ENCODE measurements around the gene FNTB. TPM values are rescaled to one million over a fixed set of nuclear protein-coding genes. Genes with fewer than 3 reads are reported as not detected.

The FNTB gene, protein sequence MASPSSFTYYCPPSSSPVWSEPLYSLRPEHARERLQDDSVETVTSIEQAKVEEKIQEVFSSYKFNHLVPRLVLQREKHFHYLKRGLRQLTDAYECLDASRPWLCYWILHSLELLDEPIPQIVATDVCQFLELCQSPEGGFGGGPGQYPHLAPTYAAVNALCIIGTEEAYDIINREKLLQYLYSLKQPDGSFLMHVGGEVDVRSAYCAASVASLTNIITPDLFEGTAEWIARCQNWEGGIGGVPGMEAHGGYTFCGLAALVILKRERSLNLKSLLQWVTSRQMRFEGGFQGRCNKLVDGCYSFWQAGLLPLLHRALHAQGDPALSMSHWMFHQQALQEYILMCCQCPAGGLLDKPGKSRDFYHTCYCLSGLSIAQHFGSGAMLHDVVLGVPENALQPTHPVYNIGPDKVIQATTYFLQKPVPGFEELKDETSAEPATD
- total RNA-seq (2014; rRNA removed; shearing (Covaris generic)): 15.4 and 17.9 TPM in 2 replicates

GRCh38 chr14:64986648-64987437 lies at the start of gene FNTB:
Gene FNTB, plus strand, starts transcription at chr14:64986895. Its CDS starts 59 bp downstream, at chr14:64986954.
- DNase-seq (ENCODE audit: low read depth): peak; percentile 95

DNA sequence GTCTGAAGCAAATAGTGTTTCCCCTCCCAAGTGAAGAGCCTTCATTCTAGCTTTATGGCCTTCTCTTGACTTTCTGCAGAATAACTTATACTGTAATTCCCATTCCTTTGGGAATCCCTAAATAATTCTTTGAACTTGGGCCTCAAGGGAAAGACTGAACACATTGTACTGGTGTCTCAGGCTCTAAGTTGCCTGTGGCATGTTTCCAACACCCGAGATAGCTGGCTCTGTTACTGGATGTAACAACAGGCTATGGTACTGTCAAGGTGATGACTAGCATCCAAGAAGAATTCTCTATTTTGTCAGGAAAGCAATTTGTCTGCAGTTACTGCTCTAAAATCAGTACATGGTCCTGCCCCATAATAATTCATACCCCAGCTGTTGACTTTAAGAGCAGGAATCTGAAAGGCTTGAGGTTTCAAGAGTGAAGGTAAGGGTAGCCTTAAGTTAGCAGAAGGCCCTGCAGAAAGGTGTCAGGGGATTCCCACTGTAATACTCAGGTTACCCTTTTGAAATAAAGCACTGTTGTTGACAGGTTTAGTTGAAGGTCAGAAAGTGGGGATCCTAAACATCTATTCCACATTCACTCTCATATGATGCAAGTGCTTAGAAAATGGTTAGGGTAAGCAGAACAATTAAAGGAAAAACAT lies 49.4 kb upstream of the FNTB start:
- no peak for DNase-seq (ENCODE audit: low read depth)

GRCh38 chr14:64937821-64938193 lies 48.9 kb upstream of the FNTB start:
- peak; percentile 5 for DNase-seq (ENCODE audit: low read depth)

GRCh38 chr14:64938972-64939816 lies 47.5 kb upstream of the FNTB start:
- DNase-seq (ENCODE audit: low read depth): no peak

DNA sequence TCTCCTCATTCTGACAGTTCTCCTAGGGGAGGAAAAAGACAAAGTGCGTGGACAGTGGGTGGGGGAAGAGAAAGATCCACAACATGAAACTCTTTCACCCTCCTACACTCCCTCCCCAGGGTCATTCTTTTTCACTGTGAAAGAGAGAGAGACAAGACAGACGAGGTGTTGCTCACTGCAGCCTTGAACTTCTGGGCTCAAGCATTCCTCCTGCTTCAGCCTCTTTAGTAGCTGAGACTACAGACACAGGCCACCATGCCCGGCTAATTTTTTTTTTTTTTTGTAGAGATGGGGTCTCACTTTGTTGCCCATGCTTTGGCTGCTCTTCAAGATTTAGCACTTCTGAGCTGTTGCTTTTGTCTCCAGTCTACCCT lies 46.9 kb upstream of the FNTB start:
- DNase-seq (ENCODE audit: low read depth): no peak

DNA sequence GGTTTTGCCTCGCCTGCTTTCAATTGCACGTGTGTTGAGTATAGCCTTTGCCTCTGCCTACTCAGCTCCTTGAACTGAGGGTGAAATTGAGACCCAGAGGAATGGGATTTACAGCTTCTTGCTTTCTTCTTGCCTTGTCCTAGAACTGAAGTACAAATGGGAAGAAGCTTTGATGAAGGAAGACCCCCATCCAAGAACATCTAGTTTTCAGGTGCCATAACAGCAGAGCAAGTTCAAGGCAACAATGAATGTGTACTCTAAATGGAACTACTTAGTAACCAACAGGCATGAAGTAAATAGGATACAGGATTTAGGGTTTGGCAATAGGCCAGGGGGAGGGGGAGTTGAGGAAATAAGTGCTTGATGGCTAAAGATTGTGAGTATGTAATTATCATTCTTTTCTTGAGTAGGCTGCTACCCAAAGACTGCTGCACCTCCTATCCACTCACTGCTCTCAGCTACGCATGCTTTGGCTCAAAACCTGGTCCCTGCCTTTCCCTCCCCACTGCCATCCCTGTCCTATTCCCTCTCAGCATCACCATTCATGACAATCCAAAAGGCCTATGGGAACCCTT lies 46.3 kb upstream of the FNTB start:
- DNase-seq (ENCODE audit: low read depth): no peak

- DNase-seq (ENCODE audit: low read depth): no peak
Observed at GRCh38 chr14:64942531-64943111, 44.1 kb upstream of the FNTB start, which contains the start of gene GPX2. Gene GPX2, minus strand, starts transcription at chr14:64942745. Its CDS starts 19 bp downstream, at chr14:64942726.

- DNase-seq (ENCODE audit: low read depth): no peak
Observed at GRCh38 chr14:64943556-64943955, 43.1 kb upstream of the FNTB start.

GRCh38 chr14:64944041-64944440 lies 42.7 kb upstream of the FNTB start:
- DNase-seq (ENCODE audit: low read depth): no peak

DNA sequence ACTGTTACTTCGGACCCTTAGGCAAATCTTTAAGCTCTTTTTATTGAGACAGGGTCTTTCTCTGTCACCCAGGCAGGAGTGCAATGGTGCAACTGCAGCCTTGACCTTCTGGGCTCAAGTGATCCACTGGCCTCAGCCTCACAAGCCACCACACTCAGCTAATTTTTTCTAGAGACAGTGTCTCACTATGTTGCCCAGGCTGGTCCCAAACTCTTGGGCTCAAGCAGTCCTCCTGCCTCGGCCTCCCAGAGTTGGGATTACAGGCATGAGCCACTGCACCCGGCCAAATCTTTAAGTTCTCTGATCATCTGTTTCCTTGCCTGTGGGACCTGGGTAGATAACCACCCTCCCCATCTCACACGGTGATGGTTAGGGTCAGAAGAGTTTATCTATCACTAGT lies 41.8 kb upstream of the FNTB start:
- DNase-seq (ENCODE audit: low read depth): no peak

DNA sequence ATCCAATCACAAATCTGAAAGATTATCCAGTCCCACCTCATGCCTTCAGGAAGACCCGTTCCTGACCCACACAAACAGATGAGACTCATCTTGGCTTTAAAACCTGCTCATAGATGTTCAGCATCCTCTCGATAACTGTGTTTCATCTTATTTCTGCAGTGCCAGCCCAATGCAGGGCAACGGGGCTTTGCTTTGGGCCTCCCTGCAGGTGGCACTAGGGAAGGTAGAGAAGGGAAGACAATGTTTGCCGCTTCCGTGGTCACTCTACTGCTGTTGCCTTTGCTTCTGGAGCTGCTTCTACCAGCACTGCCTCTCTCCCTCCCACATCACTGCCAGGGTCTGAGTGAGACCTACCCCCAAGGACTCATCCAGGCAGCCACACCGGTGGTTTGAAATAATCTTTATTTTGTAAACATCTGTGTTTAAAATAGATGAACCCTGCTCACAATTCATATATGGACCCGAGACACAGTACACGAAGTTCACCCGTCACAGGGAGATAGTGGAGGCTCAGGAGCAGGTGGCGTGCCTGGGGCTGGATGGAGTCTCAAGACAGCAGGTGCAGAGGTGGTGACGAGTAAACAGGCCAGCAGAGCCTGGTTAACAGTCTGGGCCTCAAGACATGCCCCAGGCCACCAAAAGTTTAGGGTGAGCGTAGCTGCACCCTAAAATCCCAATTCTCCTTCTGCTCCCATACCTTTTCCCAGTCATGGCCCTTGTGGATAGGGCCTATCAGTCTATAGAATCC lies 41.1 kb upstream of the FNTB start:
- DNase-seq (ENCODE audit: low read depth): no peak

DNA sequence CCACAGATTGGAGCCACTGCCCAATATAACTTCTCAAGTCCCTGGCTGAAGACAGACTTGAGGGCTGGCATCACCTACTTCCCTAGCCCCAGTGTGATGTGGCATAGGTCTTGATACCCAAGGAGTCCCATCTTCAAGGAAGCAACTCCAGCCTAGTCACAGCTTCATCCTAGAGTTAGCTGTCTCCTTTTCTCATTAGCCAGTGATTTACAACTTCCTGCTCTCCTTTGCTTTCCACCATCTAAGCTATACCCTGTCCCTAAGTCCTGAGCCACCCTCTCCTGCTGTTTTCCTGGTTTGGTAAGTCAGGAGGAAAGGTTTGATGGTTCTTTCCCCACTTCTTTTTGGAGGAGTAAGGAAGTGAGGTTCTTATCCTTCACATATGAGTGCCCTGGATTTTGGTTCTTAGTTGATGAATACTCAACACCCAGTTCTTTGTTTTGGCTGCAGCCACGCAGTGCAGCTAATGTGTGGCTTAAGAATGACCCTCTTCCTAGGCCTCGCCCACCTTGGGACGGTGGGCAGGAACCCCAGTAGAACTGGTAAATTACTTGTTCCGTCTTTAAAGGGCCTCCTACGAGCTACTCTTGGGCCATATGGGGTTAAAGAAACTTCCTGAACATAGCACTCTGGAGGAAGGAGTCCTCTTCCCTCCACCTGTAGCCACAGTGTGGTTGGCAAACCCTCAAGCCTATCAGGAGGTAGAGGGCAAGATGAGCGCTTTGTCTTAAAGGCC lies 40.2 kb upstream of the FNTB start:
- DNase-seq (ENCODE audit: low read depth): no peak

DNA sequence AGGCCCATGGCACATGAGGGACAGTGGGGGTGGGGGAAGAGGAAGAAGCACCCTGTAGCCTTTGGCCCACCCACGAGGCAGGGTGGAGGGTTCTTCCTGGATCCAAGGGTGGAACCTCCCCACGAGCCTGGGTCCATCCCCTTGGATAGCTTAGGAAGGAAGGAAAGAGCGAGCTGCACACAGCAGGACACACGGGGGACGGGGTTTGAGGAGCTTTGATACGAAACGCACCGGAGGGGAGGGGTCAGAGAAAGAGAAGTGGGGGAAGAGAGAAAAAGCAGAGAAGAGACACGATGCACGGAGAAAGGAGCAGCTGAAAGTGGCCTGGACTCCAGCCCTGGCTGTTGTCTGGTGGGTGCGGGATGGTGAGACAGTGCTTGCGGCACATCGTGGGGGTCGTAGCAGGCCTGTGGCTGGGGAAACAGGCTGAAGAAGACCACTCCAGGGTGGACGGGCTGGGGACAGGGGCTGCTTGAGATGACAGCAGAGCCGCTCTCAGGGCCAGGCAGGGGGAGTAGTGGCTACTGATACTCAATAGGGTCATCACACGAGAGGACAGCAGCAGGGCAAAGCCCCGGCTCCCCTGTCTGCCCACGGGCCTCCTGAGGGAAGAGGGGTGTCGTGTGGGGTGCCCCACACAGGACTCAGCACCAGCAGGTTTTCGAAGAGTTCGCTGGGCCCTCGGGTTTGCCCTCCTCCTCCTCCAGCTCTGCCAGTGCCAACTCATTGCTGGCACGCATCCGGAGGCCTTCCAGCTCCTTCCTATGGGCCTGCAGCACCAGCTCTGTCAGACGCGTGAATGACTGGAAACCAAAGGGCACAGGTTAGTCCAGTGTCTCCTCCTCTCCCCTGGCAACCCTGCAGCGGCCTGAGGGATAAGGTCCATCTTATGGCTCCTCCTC lies 38.7 kb upstream of the FNTB start:
- DNase-seq (ENCODE audit: low read depth): no peak

GRCh38 chr14:64948612-64949210 lies 38.0 kb upstream of the FNTB start:
- DNase-seq (ENCODE audit: low read depth): no peak

- no peak for DNase-seq (ENCODE audit: low read depth)
Observed at GRCh38 chr14:64950889-64951288, 35.8 kb upstream of the FNTB start.

DNA sequence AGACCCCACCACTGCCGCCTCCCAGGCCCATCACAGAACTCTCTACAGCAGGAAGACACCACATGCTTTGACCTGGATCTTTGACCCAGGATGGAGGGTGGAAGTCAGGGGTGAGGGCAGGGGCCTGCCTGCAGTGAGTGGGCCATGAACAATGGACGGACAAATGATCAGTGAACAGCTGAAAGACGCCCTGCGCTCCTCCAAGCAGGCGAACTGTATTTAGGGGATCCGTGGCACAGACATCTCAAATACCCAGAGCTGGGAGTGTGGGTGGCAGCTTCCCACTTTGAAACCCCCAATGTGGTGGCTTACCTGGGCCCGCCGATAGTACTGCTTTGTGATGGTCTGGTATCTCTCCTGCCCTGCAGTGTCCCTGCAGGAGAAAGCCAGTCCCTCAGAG lies 35.4 kb upstream of the FNTB start:
- no peak for DNase-seq (ENCODE audit: low read depth)

- no peak for DNase-seq (ENCODE audit: low read depth)
Observed at GRCh38 chr14:64951724-64952123, 35.0 kb upstream of the FNTB start.
